ENCODE results near the gene ATP8B4. TPM values are rescaled to one million over a fixed set of nuclear protein-coding genes. Genes with fewer than 3 reads are reported as not detected.
A peak's percentile ranks its signal among the peaks of the same experiment; 100 is the strongest.

ATP8B4 gene
- total and polyA plus RNA-seq, 2 donors (not counting 1 experiment from before 2014, with no cell fraction given): 3.5 to 19.5 TPM

- no peaks in the 10 kb centered on the region for H3K36me3 ChIP-seq (ENCODE audit: control insufficient read depth, insufficient read depth, low read length)
Observed at GRCh38 chr15:49988766-49989165, 130.3 kb downstream of the ATP8B4 start.

GRCh38 chr15:49987896-49988295, 131.1 kb downstream of the ATP8B4 start:
- DNase-seq (ENCODE audit: low read depth in 2 of 2): no peak
- TF ChIP-seq EZH2 (IDR thresholded peaks at IDR 0.05; ENCODE audit: low read length, missing control alignments) (no peak), CTCF (conservative IDR thresholded peaks at IDR 0.05 in 1 of 2, IDR thresholded peaks at IDR 0.05 in 1 of 2; ENCODE audit: low read depth in 1 of 2, low read length in 2 of 2) (no peak)
- Histone ChIP-seq H4K20me1 (ENCODE audit: control insufficient read depth, extremely low read depth, insufficient read depth, low read length) (no peaks in the 10 kb centered on the region), H3K4me3 (replicated peaks in 1 of 4; ENCODE audit: control extremely low read depth in 1 of 4, insufficient read depth in 1 of 4, low read depth in 3 of 4, low read length in 4 of 4) (no peak overlapping the region), H3K4me1 (ENCODE audit: control insufficient read depth, extremely low read depth, insufficient read depth, low read length) (peaks cover under 1% of the 10 kb centered on the region), H3K27me3 (ENCODE audit: control insufficient read depth, insufficient read depth, low read length) (no peaks in the 10 kb centered on the region), H3K9me3 (ENCODE audit: control insufficient read depth, insufficient read depth, low read depth, low read length) (no peaks in the 10 kb centered on the region), H2AFZ (ENCODE audit: low read length) (peak overlapping the region; percentile 27), H3K36me3 (ENCODE audit: control insufficient read depth, insufficient read depth, low read length) (no peaks in the 10 kb centered on the region), H3K9ac (ENCODE audit: insufficient read depth, low read length) (no peak overlapping the region), H3K4me2 (ENCODE audit: extremely low read depth, insufficient read depth, low read length) (no peak overlapping the region), H3K27ac (ENCODE audit: insufficient read depth, low read length) (no peak overlapping the region), H3K79me2 (ENCODE audit: control insufficient read depth, insufficient read depth, low read length) (no peaks in the 10 kb centered on the region)

More at GRCh38 chr15:49988766-49989165, 130.3 kb downstream of the ATP8B4 start:
- Histone ChIP-seq H3K27ac (ENCODE audit: insufficient read depth, low read length) (no peak overlapping the region), H3K4me2 (ENCODE audit: extremely low read depth, insufficient read depth, low read length) (no peak overlapping the region), H3K4me3 (replicated peaks in 1 of 4; ENCODE audit: control extremely low read depth in 1 of 4, insufficient read depth in 1 of 4, low read depth in 3 of 4, low read length in 4 of 4) (no peak overlapping the region), H2AFZ (ENCODE audit: low read length) (no peak overlapping the region), H3K27me3 (ENCODE audit: control insufficient read depth, insufficient read depth, low read length) (no peaks in the 10 kb centered on the region), H4K20me1 (ENCODE audit: control insufficient read depth, extremely low read depth, insufficient read depth, low read length) (no peaks in the 10 kb centered on the region), H3K9me3 (ENCODE audit: control insufficient read depth, insufficient read depth, low read depth, low read length) (no peaks in the 10 kb centered on the region), H3K79me2 (ENCODE audit: control insufficient read depth, insufficient read depth, low read length) (no peaks in the 10 kb centered on the region), H3K9ac (ENCODE audit: insufficient read depth, low read length) (no peak overlapping the region), H3K4me1 (ENCODE audit: control insufficient read depth, extremely low read depth, insufficient read depth, low read length) (no peaks in the 10 kb centered on the region)
- TF ChIP-seq EZH2 (IDR thresholded peaks at IDR 0.05; ENCODE audit: low read length, missing control alignments): no peak
- no peak for TF ChIP-seq CTCF (conservative IDR thresholded peaks at IDR 0.05 in 1 of 2, IDR thresholded peaks at IDR 0.05 in 1 of 2; ENCODE audit: low read depth in 1 of 2, low read length in 2 of 2)
- no peak for DNase-seq (ENCODE audit: low read depth in 2 of 2)

- Histone ChIP-seq H3K79me2 (ENCODE audit: control insufficient read depth, insufficient read depth, low read length) (no peaks in the 10 kb centered on the region), H4K20me1 (ENCODE audit: control insufficient read depth, extremely low read depth, insufficient read depth, low read length) (no peaks in the 10 kb centered on the region), H3K27me3 (ENCODE audit: control insufficient read depth, insufficient read depth, low read length) (no peaks in the 10 kb centered on the region), H2AFZ (ENCODE audit: low read length) (no peak overlapping the region), H3K27ac (ENCODE audit: insufficient read depth, low read length) (no peak overlapping the region), H3K4me1 (ENCODE audit: control insufficient read depth, extremely low read depth, insufficient read depth, low read length) (peaks cover 3% of the 10 kb centered on the region), H3K36me3 (ENCODE audit: control insufficient read depth, insufficient read depth, low read length) (no peaks in the 10 kb centered on the region), H3K4me2 (ENCODE audit: extremely low read depth, insufficient read depth, low read length) (no peak overlapping the region), H3K4me3 (replicated peaks in 1 of 4; ENCODE audit: control extremely low read depth in 1 of 4, insufficient read depth in 1 of 4, low read depth in 3 of 4, low read length in 4 of 4) (no peak overlapping the region), H3K9ac (ENCODE audit: insufficient read depth, low read length) (no peak overlapping the region), H3K9me3 (ENCODE audit: control insufficient read depth, insufficient read depth, low read depth, low read length) (no peaks in the 10 kb centered on the region)
- peak in 1 of 2 donors; percentile 6 for DNase-seq (ENCODE audit: low read depth in 2 of 2)
- TF ChIP-seq EZH2 (IDR thresholded peaks at IDR 0.05; ENCODE audit: low read length, missing control alignments) (no peak), CTCF (conservative IDR thresholded peaks at IDR 0.05 in 1 of 2, IDR thresholded peaks at IDR 0.05 in 1 of 2; ENCODE audit: low read depth in 1 of 2, low read length in 2 of 2) (no peak)
Observed at GRCh38 chr15:49987198-49987785, 131.7 kb downstream of the ATP8B4 start.
